GM12878 (cell line): ENCODE results near the gene KIF20A. TPM values are rescaled to one million over a fixed set of nuclear protein-coding genes. Genes with fewer than 3 reads are reported as not detected.

Experiments
- ATAC-seq: fragments of 200-7000 bp; cut with Tn5 transposase; 3 replicates; pipeline ENCODE4 v1.9.1; 2020; ENCODE audit warnings: mild to moderate bottlenecking, moderate library complexity
- BruUV-seq: library from RNA; stranded (reverse); fragments of 400-500 nt; replicated peaks from 2 replicates; lab custom pipeline; 2021; lab: Mats Ljungman, UMichigan
- CTCF ChIA-PET: fragments of 300-600 bp; sonication (Branson Sonifier 250); formaldehyde crosslinking; extraction: SDS; loops from one replicate; lab custom pipeline; 2021; ENCODE audit warnings: inconsistent platforms; lab: Yijun Ruan, JAX
- POLR2A ChIA-PET: fragments of 350-600 bp; formaldehyde crosslinking; extraction: SDS; loops from one replicate; lab custom pipeline; 2021; ENCODE audit warnings: inconsistent platforms; lab: Charles Lee
- RAD21 ChIA-PET: fragments of 300-600 bp; sonication (Branson Sonifier 250); formaldehyde crosslinking; loops from one replicate; lab custom pipeline; 2023; ENCODE audit warnings: antibody characterized with exemption; ENCODE audit not compliant: unreplicated experiment; lab: Charles Lee
- SMC1A ChIA-PET: fragments of 300-600 bp; sonication (Branson Sonifier 250); formaldehyde crosslinking; loops from one replicate; lab custom pipeline; 2023; ENCODE audit not compliant: unreplicated experiment, uncharacterized antibody; lab: Charles Lee
- DNase-seq: peaks from one replicate; pipeline ENCODE4 v3.0.0-alpha.2; 2011; ENCODE audit warnings: low read depth, low spot score
- FAIRE-seq: peaks from 3 replicates; lab custom pipeline; 2011; peaks lifted over from hg19 to GRCh38; lab: Jason Lieb, UNC
- H2AFZ ChIP-seq: 2 replicates; pipeline ENCODE4 v1.6.0; 2011; ENCODE audit warnings: low read depth, low read length, control low read depth; ENCODE audit not compliant: control insufficient read depth
- H3K27ac ChIP-seq: 2 replicates; pipeline ENCODE4 v1.5.1; 2011; ENCODE audit warnings: control low read depth; ENCODE audit not compliant: control insufficient read depth, insufficient read depth
- H3K27me3 ChIP-seq, 2 experiments: replicated peaks in 1 of 2; 2 replicates each; pipeline versions ENCODE4 v1.6.0 to v1.6.1; 2011; ENCODE audit warnings: low read length in 1 of 2; ENCODE audit not compliant: control insufficient read depth in 2 of 2, insufficient read depth in 2 of 2
- H3K36me3 ChIP-seq, 2 experiments: 2 replicates each; pipeline ENCODE4 v1.5.1; 2011; ENCODE audit warnings: low read length in 1 of 2; ENCODE audit not compliant: control insufficient read depth in 2 of 2, insufficient read depth in 2 of 2
- H3K4me1 ChIP-seq: 2 replicates; pipeline ENCODE4 v1.6.1; 2011; ENCODE audit warnings: mild to moderate bottlenecking, low read length, moderate library complexity, mixed read lengths; ENCODE audit not compliant: control insufficient read depth, insufficient read depth
- H3K4me2 ChIP-seq: 2 replicates; pipeline ENCODE4 v1.6.0; 2011; ENCODE audit warnings: control low read depth; ENCODE audit not compliant: control insufficient read depth, insufficient read depth
- H3K4me3 ChIP-seq: fragments of 200-600 bp; sonication (generic); 2 replicates; pipeline ENCODE4 v1.5.1; 2016
- H3K79me2 ChIP-seq: 2 replicates; pipeline ENCODE4 v1.6.0; 2011; ENCODE audit warnings: low read length; ENCODE audit not compliant: control insufficient read depth, insufficient read depth
- H3K9ac ChIP-seq: 2 replicates; pipeline ENCODE4 v1.8.0; 2011; ENCODE audit warnings: low read length, control low read depth, mixed read lengths; ENCODE audit not compliant: control insufficient read depth, insufficient read depth
- H3K9me3 ChIP-seq: replicated peaks from 3 replicates; pipeline ENCODE4 v1.5.1; 2011; ENCODE audit warnings: mild to moderate bottlenecking, low read length; ENCODE audit not compliant: control insufficient read depth, insufficient read depth
- H4K20me1 ChIP-seq: 2 replicates; pipeline ENCODE4 v1.6.0; 2011; ENCODE audit not compliant: control insufficient read depth, insufficient read depth
- ASH2L ChIP-seq: fragments of 300-600, 200-600 bp; sonication (generic); IDR thresholded peaks from 2 replicates; pipeline ENCODE4 v1.6.1; 2017; ENCODE audit warnings: low read depth, mild to moderate bottlenecking, borderline replicate concordance
- ATF7 ChIP-seq: fragments of 450-650 bp; IDR thresholded peaks from 2 replicates; pipeline ENCODE4 v1.6.1; 2016; ENCODE audit warnings: low read depth, mild to moderate bottlenecking
- CBFB ChIP-seq: IDR thresholded peaks from 2 replicates; pipeline ENCODE4 v1.6.1; 2016; ENCODE audit warnings: antibody characterized with exemption, low read depth
- CBX3 ChIP-seq: fragments of 200-600 bp; sonication (generic); IDR thresholded peaks from 2 replicates; pipeline ENCODE4 v1.6.1; 2016; ENCODE audit warnings: low read depth, borderline replicate concordance
- JUNB ChIP-seq: IDR thresholded peaks from 2 replicates; pipeline ENCODE4 v1.6.1; 2016; ENCODE audit warnings: antibody characterized with exemption, mild to moderate bottlenecking
- NR2C2 ChIP-seq: IDR thresholded peaks from 2 replicates; pipeline ENCODE4 v1.6.1; 2011; ENCODE audit warnings: borderline replicate concordance, low read depth; ENCODE audit not compliant: control insufficient read depth, insufficient read length
- RUNX3 ChIP-seq: IDR thresholded peaks from 2 replicates; pipeline ENCODE4 v1.6.1; 2012; ENCODE audit warnings: low read length, inconsistent platforms
- TAF1 ChIP-seq: IDR thresholded peaks from 2 replicates; pipeline ENCODE4 v1.6.1; 2011; ENCODE audit warnings: mild to moderate bottlenecking, low read depth, low read length, borderline replicate concordance
- ZNF217 ChIP-seq: fragments of 450-650 bp; IDR thresholded peaks from 2 replicates; pipeline ENCODE4 v1.6.1; 2017; ENCODE audit warnings: antibody characterized with exemption, mild to moderate bottlenecking
- ZZZ3 ChIP-seq: IDR thresholded peaks from 2 replicates; pipeline ENCODE4 v1.6.1; 2011; ENCODE audit warnings: low read depth; ENCODE audit not compliant: control insufficient read depth, insufficient read length
- WGBS: methylation state at CpG from one replicate; pipeline ENCODE4 v1.1.6; 2016; ENCODE audit warnings: low lambda C conversion rate; ENCODE audit not compliant: insufficient replicate concordance, insufficient coverage; ENCODE audit errors: missing lambda C conversion rate; 5-methylcytosine and 5-hydroxymethylcytosine counted together
- in situ Hi-C: fragments of 300-500 bp; cut with MboI; formaldehyde crosslinking; loops from 9 replicates; pipeline ENCODE4 v1.14.3; 2018; ENCODE audit warnings: mixed read lengths
- intact Hi-C: fragments of 100-400 bp; cut with micrococcal nuclease; formaldehyde crosslinking; loops from one replicate; pipeline ENCODE4 v1.14.2; 2022; ENCODE audit not compliant: unreplicated experiment
- polyA plus RNA-seq, 11 experiments: library from polyadenylated mRNA; depleted of rRNA in 4 of 11; unstranded in 6 of 11; stranded (reverse) in 5 of 11; fragments of >200 nt; fragmentation: Nextera tagmentation in 4 of 11; fragmentation: Illumina TruSeq in 1 of 11; extraction: Ambion mirVana in 4 of 11; extraction: Trizol in 1 of 11; gene quantifications; 1 replicate in 1 of 11; 2 replicates in 10 of 11; pipeline versions ENCODE4 v1.2.1 to v1.2.3, GENCODE V29; 2011 to 2016; ENCODE audit warnings: inconsistent platforms in 2 of 11, missing spikeins in 2 of 11, low read depth in 1 of 11
- total RNA-seq, 4 experiments: library from RNA; depleted of rRNA in 3 of 4; stranded (reverse); fragments of >200 nt in 3 of 4; fragmentation: Illumina TruSeq in 1 of 4; extraction: Trizol in 1 of 4; gene quantifications; 2 replicates each; pipeline versions ENCODE4 v1.2.1 to v1.2.3, GENCODE V29; 2013 to 2021
- TF ChIP-seq, protein P1 (sequence below): IDR thresholded peaks from 2 replicates; pipeline ENCODE4 v1.6.1; 2012; ENCODE audit warnings: low read depth, low read length, improper control_type of control experiment
- TF ChIP-seq, protein P2 (sequence below): fragments of 450-650 bp; IDR thresholded peaks from 2 replicates; pipeline ENCODE4 v1.6.1; 2017; ENCODE audit warnings: mild to moderate bottlenecking
- TF ChIP-seq, protein P3 (sequence below): IDR thresholded peaks from 2 replicates; pipeline ENCODE4 v1.6.1; 2012; ENCODE audit warnings: low read length, inconsistent platforms

Gene KIF20A
- total and polyA plus RNA-seq, 10 of the 15 experiments (the other 5 are each of a cell fraction or from before 2014, with no cell fraction given): 20.7 to 61.9 (median 45.3) TPM

DNA sequence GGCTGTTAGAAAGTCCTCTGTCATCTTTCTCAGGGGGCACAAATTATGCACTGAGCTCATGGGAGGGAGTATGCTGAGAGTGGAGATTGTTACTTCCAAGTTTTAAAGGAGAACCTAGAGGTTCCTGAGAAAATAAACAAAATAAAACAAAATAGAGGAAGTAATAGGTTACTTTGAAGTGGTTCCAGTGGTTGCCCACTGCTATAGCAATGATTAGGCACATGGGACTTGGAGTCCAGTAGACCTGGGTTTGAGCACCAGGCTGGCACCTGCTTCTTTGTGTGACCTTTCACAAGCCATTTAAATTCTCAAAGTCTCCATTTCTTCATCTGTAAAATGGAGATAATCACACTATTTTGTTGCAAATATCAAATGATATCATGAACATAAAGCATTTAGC, 48.0 kb downstream of the KIF20A start:
- ATAC-seq (peak; percentile 55), FAIRE-seq (no peak), DNase-seq (no peak)
- Histone ChIP-seq H3K9me3 (peaks cover 3% of the 10 kb centered on the region; the same call in 1 of the 3 replicates), H3K4me1 (no peaks in the 10 kb centered on the region), H3K27me3 (no peaks in the 10 kb centered on the region; a peak in 1 of 4 replicates), H3K79me2 (no peaks in the 10 kb centered on the region), H3K36me3 (no peaks in the 10 kb centered on the region), H3K9ac (no peak overlapping the region), H3K4me2 (no peak overlapping the region), H3K4me3 (no peak overlapping the region), H3K27ac (no peak overlapping the region), H4K20me1 (no peaks in the 10 kb centered on the region), H2AFZ (no peak overlapping the region)
- TF ChIP-seq, protein P1, sequence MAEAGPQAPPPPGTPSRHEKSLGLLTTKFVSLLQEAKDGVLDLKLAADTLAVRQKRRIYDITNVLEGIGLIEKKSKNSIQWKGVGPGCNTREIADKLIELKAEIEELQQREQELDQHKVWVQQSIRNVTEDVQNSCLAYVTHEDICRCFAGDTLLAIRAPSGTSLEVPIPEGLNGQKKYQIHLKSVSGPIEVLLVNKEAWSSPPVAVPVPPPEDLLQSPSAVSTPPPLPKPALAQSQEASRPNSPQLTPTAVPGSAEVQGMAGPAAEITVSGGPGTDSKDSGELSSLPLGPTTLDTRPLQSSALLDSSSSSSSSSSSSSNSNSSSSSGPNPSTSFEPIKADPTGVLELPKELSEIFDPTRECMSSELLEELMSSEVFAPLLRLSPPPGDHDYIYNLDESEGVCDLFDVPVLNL: no peak
- TF ChIP-seq TAF1 (no peak), RUNX3 (peak; percentile 61)
- RAD21 ChIA-PET: no interaction called here
- no TSS peak for BruUV-seq
- CTCF ChIA-PET: no interaction called here
- in situ Hi-C loops: no loop called here
- intact Hi-C loops: no loop called here
- SMC1A ChIA-PET: interaction anchor here (0.6 kb wide), 1 partner anchor 15 kb away, joined by 4 read pairs; no protein-coding TSS in a partner anchor
- POLR2A ChIA-PET: no interaction called here

DNA sequence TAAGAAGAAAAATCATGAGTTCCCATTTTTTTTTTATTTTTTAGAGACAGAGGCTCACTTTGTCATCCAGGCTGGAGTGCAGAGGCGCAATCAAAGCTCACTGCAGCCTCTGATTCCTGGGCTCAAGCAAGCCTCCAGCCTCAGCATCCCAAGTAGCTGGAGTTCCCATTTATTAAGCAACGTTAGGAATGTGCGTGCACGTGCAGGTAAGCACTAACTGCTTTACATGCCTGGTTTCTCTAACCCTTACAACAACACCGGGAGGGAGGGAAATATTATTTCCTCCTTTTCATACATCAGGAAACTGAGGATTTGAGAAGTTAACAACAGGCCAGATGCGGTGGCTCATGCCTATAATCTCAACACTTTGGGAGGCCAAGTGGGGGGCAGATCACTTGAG, 50.5 kb downstream of the KIF20A start:
- no peak for FAIRE-seq
- CTCF ChIA-PET: no interaction called here
- 55% methylated on average over 6 of the region's 6 CpGs for WGBS

More for the DNA sequence above, 50.5 kb downstream of the KIF20A start:
- intact Hi-C loops (no loop called here), in situ Hi-C loops (no loop called here)
- no peak for TF ChIP-seq CBFB
- no peak for TF ChIP-seq ZNF217
- no peak for TF ChIP-seq NR2C2
- no peak for TF ChIP-seq JUNB
- TF ChIP-seq ZZZ3: no peak
- TF ChIP-seq, protein P2, sequence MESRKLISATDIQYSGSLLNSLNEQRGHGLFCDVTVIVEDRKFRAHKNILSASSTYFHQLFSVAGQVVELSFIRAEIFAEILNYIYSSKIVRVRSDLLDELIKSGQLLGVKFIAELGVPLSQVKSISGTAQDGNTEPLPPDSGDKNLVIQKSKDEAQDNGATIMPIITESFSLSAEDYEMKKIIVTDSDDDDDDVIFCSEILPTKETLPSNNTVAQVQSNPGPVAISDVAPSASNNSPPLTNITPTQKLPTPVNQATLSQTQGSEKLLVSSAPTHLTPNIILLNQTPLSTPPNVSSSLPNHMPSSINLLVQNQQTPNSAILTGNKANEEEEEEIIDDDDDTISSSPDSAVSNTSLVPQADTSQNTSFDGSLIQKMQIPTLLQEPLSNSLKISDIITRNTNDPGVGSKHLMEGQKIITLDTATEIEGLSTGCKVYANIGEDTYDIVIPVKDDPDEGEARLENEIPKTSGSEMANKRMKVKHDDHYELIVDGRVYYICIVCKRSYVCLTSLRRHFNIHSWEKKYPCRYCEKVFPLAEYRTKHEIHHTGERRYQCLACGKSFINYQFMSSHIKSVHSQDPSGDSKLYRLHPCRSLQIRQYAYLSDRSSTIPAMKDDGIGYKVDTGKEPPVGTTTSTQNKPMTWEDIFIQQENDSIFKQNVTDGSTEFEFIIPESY: no peak
- no peak for TF ChIP-seq CBX3
- TF ChIP-seq ASH2L: no peak
- no peak for TF ChIP-seq ATF7
- TF ChIP-seq, protein P3, sequence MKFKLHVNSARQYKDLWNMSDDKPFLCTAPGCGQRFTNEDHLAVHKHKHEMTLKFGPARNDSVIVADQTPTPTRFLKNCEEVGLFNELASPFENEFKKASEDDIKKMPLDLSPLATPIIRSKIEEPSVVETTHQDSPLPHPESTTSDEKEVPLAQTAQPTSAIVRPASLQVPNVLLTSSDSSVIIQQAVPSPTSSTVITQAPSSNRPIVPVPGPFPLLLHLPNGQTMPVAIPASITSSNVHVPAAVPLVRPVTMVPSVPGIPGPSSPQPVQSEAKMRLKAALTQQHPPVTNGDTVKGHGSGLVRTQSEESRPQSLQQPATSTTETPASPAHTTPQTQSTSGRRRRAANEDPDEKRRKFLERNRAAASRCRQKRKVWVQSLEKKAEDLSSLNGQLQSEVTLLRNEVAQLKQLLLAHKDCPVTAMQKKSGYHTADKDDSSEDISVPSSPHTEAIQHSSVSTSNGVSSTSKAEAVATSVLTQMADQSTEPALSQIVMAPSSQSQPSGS: no peak
- BruUV-seq: no TSS peak
- no peak overlapping the region for H3K27ac ChIP-seq
- no peaks in the 10 kb centered on the region for H3K36me3 ChIP-seq
- ATAC-seq (no peak), DNase-seq (no peak)
- H3K9me3 ChIP-seq: peaks cover 3% of the 10 kb centered on the region; the same call in 1 of the 3 replicates
- no peaks in the 10 kb centered on the region for H3K4me1 ChIP-seq
- no peaks in the 10 kb centered on the region for H4K20me1 ChIP-seq
- ChIA-PET RAD21 (no interaction called here), SMC1A (no interaction called here), POLR2A (no interaction called here)
- no peaks in the 10 kb centered on the region for H3K79me2 ChIP-seq
- H2AFZ ChIP-seq: no peak overlapping the region
- no peak overlapping the region for H3K9ac ChIP-seq
- no peak overlapping the region for H3K4me2 ChIP-seq
- H3K27me3 ChIP-seq: no peaks in the 10 kb centered on the region; a peak in 1 of 4 replicates
- no peak overlapping the region for H3K4me3 ChIP-seq
